Osteoblast (primary cell): ENCODE data around the gene SLA2. TPM values are rescaled to one million over a fixed set of nuclear protein-coding genes. Genes with fewer than 3 reads are reported as not detected.

Experiments
- DNase-seq: peaks from one replicate; pipeline ENCODE4 v3.0.0; 2011; ENCODE audit warnings: low spot score, mixed read lengths; ENCODE audit not compliant: insufficient read length; ENCODE audit errors: missing footprints
- H2AFZ ChIP-seq: 2 replicates; pipeline ENCODE4 v1.6.0; 2011; ENCODE audit warnings: mild to moderate bottlenecking, low read length
- H3K27ac ChIP-seq: 2 replicates; pipeline ENCODE4 v1.5.1; 2011; ENCODE audit warnings: mild to moderate bottlenecking, low read depth, low read length, moderate library complexity
- H3K27me3 ChIP-seq: 2 replicates; pipeline ENCODE4 v1.6.0; 2012; ENCODE audit warnings: mild to moderate bottlenecking, control low read depth, inconsistent platforms, low read length, moderate library complexity; ENCODE audit not compliant: insufficient read depth
- H3K36me3 ChIP-seq: 2 replicates; pipeline ENCODE4 v1.5.1; 2011; ENCODE audit warnings: mild to moderate bottlenecking, low read length, control low read depth, moderate library complexity; ENCODE audit not compliant: insufficient read depth
- H3K4me1 ChIP-seq: 2 replicates; pipeline ENCODE4 v1.5.1; 2011; ENCODE audit warnings: mild to moderate bottlenecking, low read length, control low read depth, moderate library complexity; ENCODE audit not compliant: insufficient read depth
- H3K4me2 ChIP-seq: 2 replicates; pipeline ENCODE4 v1.6.0; 2011; ENCODE audit warnings: mild to moderate bottlenecking, low read length; ENCODE audit not compliant: insufficient read depth
- H3K4me3 ChIP-seq: fragments of 200-600 bp; sonication (generic); 3 replicates; pipeline ENCODE4 v1.5.1; 2012; ENCODE audit warnings: mild to moderate bottlenecking, low read length, inconsistent platforms; ENCODE audit not compliant: insufficient read depth
- H3K79me2 ChIP-seq: 2 replicates; pipeline ENCODE4 v1.6.0; 2012; ENCODE audit warnings: mild to moderate bottlenecking, low read length, control low read depth, inconsistent platforms; ENCODE audit not compliant: insufficient read depth
- H3K9me3 ChIP-seq: 2 replicates; pipeline ENCODE4 v1.5.1; 2011; ENCODE audit warnings: low read depth, low read length, control low read depth
- H4K20me1 ChIP-seq: 2 replicates; pipeline ENCODE4 v1.6.0; 2012; ENCODE audit warnings: mild to moderate bottlenecking, low read length, control low read depth; ENCODE audit not compliant: insufficient read depth
- total RNA-seq: library from RNA; depleted of rRNA; stranded (reverse); fragments of >200 nt; gene quantifications from 2 replicates; pipeline ENCODE4 v1.2.3, GENCODE V29; 2012
- TF ChIP-seq, protein P1 (sequence below): IDR thresholded peaks from 2 replicates; pipeline ENCODE4 v1.5.1; 2011; ENCODE audit warnings: mild to moderate bottlenecking, low read depth, low read length, moderate library complexity; ENCODE audit errors: extremely low read depth

SLA2 gene
- total RNA-seq, 1 donor: 0.36 TPM

DNA sequence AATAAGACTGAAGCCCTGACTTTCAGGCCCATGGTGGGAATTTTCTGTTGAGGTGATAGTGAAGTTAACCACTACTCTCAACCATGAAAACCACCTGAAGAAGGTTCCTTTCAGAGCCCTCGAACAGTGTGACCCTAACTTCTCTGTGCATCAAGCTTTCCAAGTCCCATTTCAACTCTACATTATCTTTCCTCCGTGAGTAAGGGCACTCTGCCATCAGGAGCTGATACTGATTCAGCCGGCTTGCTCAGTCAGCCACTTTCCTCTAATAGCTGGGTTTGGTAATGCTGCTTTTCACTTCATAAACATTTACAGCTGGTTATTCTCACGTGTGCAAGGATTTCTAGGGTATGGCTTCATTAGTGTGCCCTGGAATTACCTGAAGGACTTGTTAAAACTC is 10.7 kb upstream of the SLA2 start:
- no peaks in the 10 kb centered on the region for H4K20me1 ChIP-seq
- no peak overlapping the region for H2AFZ ChIP-seq
- H3K27me3 ChIP-seq: no peaks in the 10 kb centered on the region
- no peak for DNase-seq
- no peaks in the 10 kb centered on the region for H3K4me1 ChIP-seq
- H3K79me2 ChIP-seq: no peaks in the 10 kb centered on the region
- no peak overlapping the region for H3K4me2 ChIP-seq
- no peak overlapping the region for H3K27ac ChIP-seq
- TF ChIP-seq, protein P1, sequence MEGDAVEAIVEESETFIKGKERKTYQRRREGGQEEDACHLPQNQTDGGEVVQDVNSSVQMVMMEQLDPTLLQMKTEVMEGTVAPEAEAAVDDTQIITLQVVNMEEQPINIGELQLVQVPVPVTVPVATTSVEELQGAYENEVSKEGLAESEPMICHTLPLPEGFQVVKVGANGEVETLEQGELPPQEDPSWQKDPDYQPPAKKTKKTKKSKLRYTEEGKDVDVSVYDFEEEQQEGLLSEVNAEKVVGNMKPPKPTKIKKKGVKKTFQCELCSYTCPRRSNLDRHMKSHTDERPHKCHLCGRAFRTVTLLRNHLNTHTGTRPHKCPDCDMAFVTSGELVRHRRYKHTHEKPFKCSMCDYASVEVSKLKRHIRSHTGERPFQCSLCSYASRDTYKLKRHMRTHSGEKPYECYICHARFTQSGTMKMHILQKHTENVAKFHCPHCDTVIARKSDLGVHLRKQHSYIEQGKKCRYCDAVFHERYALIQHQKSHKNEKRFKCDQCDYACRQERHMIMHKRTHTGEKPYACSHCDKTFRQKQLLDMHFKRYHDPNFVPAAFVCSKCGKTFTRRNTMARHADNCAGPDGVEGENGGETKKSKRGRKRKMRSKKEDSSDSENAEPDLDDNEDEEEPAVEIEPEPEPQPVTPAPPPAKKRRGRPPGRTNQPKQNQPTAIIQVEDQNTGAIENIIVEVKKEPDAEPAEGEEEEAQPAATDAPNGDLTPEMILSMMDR: no peak
- H3K36me3 ChIP-seq: peaks cover 27% of the 10 kb centered on the region
- no peak overlapping the region for H3K4me3 ChIP-seq
- no peaks in the 10 kb centered on the region for H3K9me3 ChIP-seq

DNA sequence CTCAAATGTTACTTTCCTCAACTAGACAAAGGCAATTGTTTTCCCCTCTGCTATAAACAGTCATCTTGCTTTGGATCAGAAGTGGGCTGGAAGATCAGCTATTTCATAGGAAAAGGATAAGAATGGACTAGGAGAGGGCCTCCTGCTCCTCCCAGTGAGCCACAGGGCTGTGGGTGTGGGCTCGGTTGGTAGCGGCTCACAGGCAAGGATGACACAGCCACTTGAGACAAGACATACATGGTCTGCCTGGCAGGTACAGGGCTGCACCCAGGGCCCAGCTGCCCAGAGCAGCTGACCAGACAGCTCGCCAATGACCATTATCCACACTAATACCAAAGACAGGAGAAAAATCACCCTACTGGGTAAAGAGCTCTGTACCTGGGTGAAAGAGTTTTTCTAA is 9.0 kb upstream of the SLA2 start:
- DNase-seq: no peak
- Histone ChIP-seq H3K4me2 (no peak overlapping the region), H3K27ac (no peak overlapping the region), H3K79me2 (no peaks in the 10 kb centered on the region), H2AFZ (no peak overlapping the region), H3K9me3 (no peaks in the 10 kb centered on the region), H3K4me1 (no peaks in the 10 kb centered on the region), H4K20me1 (no peaks in the 10 kb centered on the region), H3K4me3 (no peak overlapping the region), H3K27me3 (no peaks in the 10 kb centered on the region), H3K36me3 (peaks cover 30% of the 10 kb centered on the region)
- TF ChIP-seq, protein P1: no peak

DNA sequence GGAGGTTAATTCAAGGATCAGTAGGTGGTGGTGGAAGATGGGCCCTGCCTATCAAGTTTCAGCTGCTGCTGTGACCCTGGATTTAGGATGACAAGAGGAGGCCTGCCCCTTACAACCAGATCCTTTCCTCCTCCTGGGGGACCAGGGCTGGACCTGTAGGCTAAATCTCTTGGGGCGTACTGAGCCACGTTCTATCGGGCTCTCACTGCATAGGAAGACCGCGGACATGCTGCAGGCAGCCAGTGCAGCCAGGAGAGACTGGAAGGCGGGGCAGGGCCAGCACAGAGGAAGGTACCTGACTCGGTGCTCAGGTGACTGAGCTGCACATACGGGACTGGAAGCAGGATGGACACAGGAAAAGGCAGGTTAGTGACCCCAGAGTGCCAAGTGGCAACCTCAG is 8.5 kb upstream of the SLA2 start:
- no peaks in the 10 kb centered on the region for H3K9me3 ChIP-seq
- H3K79me2 ChIP-seq: no peaks in the 10 kb centered on the region
- H3K27me3 ChIP-seq: no peaks in the 10 kb centered on the region
- no peak overlapping the region for H3K4me3 ChIP-seq
- H3K4me2 ChIP-seq: no peak overlapping the region
- DNase-seq: no peak
- no peaks in the 10 kb centered on the region for H3K4me1 ChIP-seq
- no peaks in the 10 kb centered on the region for H4K20me1 ChIP-seq
- no peak overlapping the region for H3K27ac ChIP-seq
- TF ChIP-seq, protein P1: no peak
- H2AFZ ChIP-seq: no peak overlapping the region
- peaks cover 30% of the 10 kb centered on the region for H3K36me3 ChIP-seq

DNA sequence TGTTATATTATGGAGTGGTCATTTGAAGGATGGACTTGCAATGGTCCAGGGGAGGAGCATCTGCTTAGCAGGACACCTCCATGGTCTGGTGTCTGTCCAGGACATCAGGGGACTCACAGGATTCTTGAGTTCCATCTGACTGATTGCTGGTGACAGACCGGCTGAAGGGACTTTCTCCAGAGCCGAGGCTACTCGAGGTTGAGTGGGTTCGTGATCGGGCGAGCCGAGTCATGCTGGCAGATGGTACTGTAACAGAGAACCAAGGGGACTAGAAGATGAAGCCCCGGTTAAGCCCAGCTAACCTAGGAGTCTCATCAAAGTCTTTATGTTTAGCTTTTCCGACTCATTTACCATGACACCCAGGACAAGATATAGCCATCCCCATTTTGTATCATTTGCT is 7.5 kb upstream of the SLA2 start:
- Histone ChIP-seq H4K20me1 (no peaks in the 10 kb centered on the region), H3K4me2 (no peak overlapping the region), H3K27me3 (no peaks in the 10 kb centered on the region), H3K27ac (no peak overlapping the region), H2AFZ (no peak overlapping the region), H3K4me1 (no peaks in the 10 kb centered on the region), H3K79me2 (no peaks in the 10 kb centered on the region), H3K9me3 (no peaks in the 10 kb centered on the region), H3K4me3 (no peak overlapping the region), H3K36me3 (peaks cover 30% of the 10 kb centered on the region)
- TF ChIP-seq, protein P1: no peak
- no peak for DNase-seq
